Endothelial cell of umbilical vein (primary cell): ENCODE data around the gene SHKBP1. TPM values are rescaled to one million over a fixed set of nuclear protein-coding genes. Genes with fewer than 3 reads are reported as not detected.

Source experiments
- BruUV-seq: library from RNA; stranded (reverse); fragments of 400-500 nt; replicated peaks from 2 replicates; lab custom pipeline; 2021; lab: Mats Ljungman, UMichigan
- CTCF ChIA-PET: fragments of 300-600, 350-600 bp; sonication (Branson Sonifier 250); formaldehyde crosslinking; loops from one replicate; lab custom pipeline; 2021; ENCODE audit warnings: antibody characterized with exemption, inconsistent platforms; lab: Charles Lee
- POLR2A ChIA-PET: fragments of 300-600, 350-600 bp; sonication (Branson Sonifier 250); formaldehyde crosslinking; loops from one replicate; lab custom pipeline; 2021; ENCODE audit warnings: antibody characterized with exemption, inconsistent platforms; lab: Charles Lee
- DNase-seq: peaks from one replicate; pipeline ENCODE4 v3.0.0-alpha.2; 2011; ENCODE audit warnings: low read depth, low spot score
- FAIRE-seq: peaks from 2 replicates; lab custom pipeline; 2011; peaks lifted over from hg19 to GRCh38; lab: Jason Lieb, UNC
- H2AFZ ChIP-seq: 2 replicates; pipeline ENCODE4 v1.6.0; 2012; ENCODE audit warnings: low read depth, low read length, control low read depth, inconsistent platforms
- H3K27ac ChIP-seq: 2 replicates; pipeline ENCODE4 v1.5.1; 2011; ENCODE audit warnings: low read depth, mild to moderate bottlenecking, control low read depth, low read length, moderate library complexity; ENCODE audit not compliant: insufficient read depth
- H3K27me3 ChIP-seq, 2 experiments: 2 replicates each; pipeline versions ENCODE4 v1.6.0 to v1.6.1; 2011; ENCODE audit warnings: low read length in 2 of 2, mixed read lengths in 1 of 2; ENCODE audit not compliant: control insufficient read depth in 2 of 2, insufficient read depth in 2 of 2
- H3K36me3 ChIP-seq, 2 experiments: 2 replicates in 1 of 2; 3 replicates in 1 of 2; pipeline ENCODE4 v1.5.1; 2011; ENCODE audit warnings: low read length in 2 of 2, mild to moderate bottlenecking in 1 of 2, moderate library complexity in 1 of 2; ENCODE audit not compliant: control insufficient read depth in 2 of 2, insufficient read depth in 2 of 2; ENCODE audit errors: extremely low read depth in 1 of 2
- H3K4me1 ChIP-seq: 3 replicates; pipeline ENCODE4 v1.5.1; 2011; ENCODE audit warnings: mild to moderate bottlenecking, low read length; ENCODE audit not compliant: control insufficient read depth, insufficient read depth; ENCODE audit errors: extremely low read depth
- H3K4me2 ChIP-seq: 2 replicates; pipeline ENCODE4 v1.6.1; 2011; ENCODE audit warnings: low read length, control low read depth, mixed read lengths; ENCODE audit not compliant: insufficient read depth
- H3K4me3 ChIP-seq, 3 experiments: fragments of 200-600 bp in 1 of 3; sonication (generic), shearing (Covaris generic) in 1 of 3; replicated peaks in 1 of 3; 2 replicates each; pipeline ENCODE4 v1.5.1; 2011 to 2016; ENCODE audit warnings: control low read depth in 3 of 3, low read length in 3 of 3, mild to moderate bottlenecking in 2 of 3, inconsistent platforms in 1 of 3, low read depth in 1 of 3, moderate library complexity in 1 of 3; ENCODE audit not compliant: insufficient read depth in 1 of 3
- H3K79me2 ChIP-seq: 2 replicates; pipeline ENCODE4 v1.6.0; 2012; ENCODE audit warnings: low read length, inconsistent platforms; ENCODE audit not compliant: control insufficient read depth, insufficient read depth
- H3K9ac ChIP-seq: replicated peaks from 2 replicates; pipeline ENCODE3; 2011; ENCODE audit warnings: low read length, control low read depth; ENCODE audit not compliant: insufficient read depth; ENCODE audit errors: extremely low read depth
- H3K9me1 ChIP-seq: replicated peaks from 3 replicates; pipeline ENCODE4 v1.6.0; 2011; ENCODE audit warnings: mild to moderate bottlenecking, low read length; ENCODE audit not compliant: control insufficient read depth, insufficient read depth; ENCODE audit errors: extremely low read depth
- H3K9me3 ChIP-seq: replicated peaks from 2 replicates; pipeline ENCODE4 v1.5.1; 2012; ENCODE audit warnings: low read length, inconsistent platforms; ENCODE audit not compliant: control insufficient read depth, insufficient read depth
- H4K20me1 ChIP-seq: replicated peaks from 2 replicates; pipeline ENCODE3; 2011; ENCODE audit warnings: mild to moderate bottlenecking, low read length; ENCODE audit not compliant: control insufficient read depth, insufficient read depth; ENCODE audit errors: extremely low read depth
- CTCF ChIP-seq, 2 donors: IDR thresholded peaks; 1 replicate in 1 of 2; 2 replicates in 1 of 2; pipeline ENCODE4 v1.5.1; 2011; ENCODE audit warnings: low read length in 2 of 2, mild to moderate bottlenecking in 2 of 2, moderate library complexity in 2 of 2, control low read depth in 1 of 2, inconsistent platforms in 1 of 2, low read depth in 1 of 2; ENCODE audit not compliant: insufficient read depth in 1 of 2; ENCODE audit errors: extremely low read depth in 1 of 2
- EZH2 ChIP-seq: IDR thresholded peaks from 2 replicates; pipeline ENCODE4 v1.6.1; 2012; ENCODE audit warnings: borderline replicate concordance, low read depth, mild to moderate bottlenecking, moderate library complexity, low read length, inconsistent platforms; ENCODE audit not compliant: severe bottlenecking
- FOS ChIP-seq: IDR thresholded peaks from 2 replicates; pipeline ENCODE4 v1.6.1; 2011; ENCODE audit warnings: mild to moderate bottlenecking, low read length, moderate library complexity, borderline replicate concordance; ENCODE audit not compliant: insufficient read depth
- GATA2 ChIP-seq: IDR thresholded peaks from 2 replicates; pipeline ENCODE4 v1.7.0; 2011; ENCODE audit warnings: low read depth, mild to moderate bottlenecking, moderate library complexity, mixed read lengths, low read length; ENCODE audit not compliant: insufficient read length, insufficient read depth
- JUN ChIP-seq: IDR thresholded peaks from 2 replicates; pipeline ENCODE4 v1.6.1; 2011; ENCODE audit warnings: borderline replicate concordance, low read depth; ENCODE audit not compliant: insufficient read length, insufficient read depth
- MAX ChIP-seq: IDR thresholded peaks from 2 replicates; pipeline ENCODE4 v1.6.1; 2011; ENCODE audit not compliant: insufficient read depth, insufficient read length
- MYC ChIP-seq: IDR thresholded peaks from one replicate; pipeline ENCODE4 v1.6.1; 2011; ENCODE audit warnings: mild to moderate bottlenecking, low read depth, low read length
- POLR2AphosphoS5 ChIP-seq: IDR thresholded peaks from 2 replicates; pipeline ENCODE4 v1.6.1; 2012; ENCODE audit warnings: low read depth, mild to moderate bottlenecking, control low read depth, low read length, moderate library complexity; ENCODE audit not compliant: insufficient read depth
- dilution Hi-C: fragments of 300-500 bp; cut with MboI; formaldehyde crosslinking; loops from one replicate; pipeline ENCODE4 v1.15.0; 2019; ENCODE audit warnings: low sequenced_read_pairs; ENCODE audit not compliant: extremely low pct_ligation_motif_present
- intact Hi-C: fragments of 100-400 bp; cut with micrococcal nuclease; formaldehyde crosslinking; loops from one replicate; pipeline ENCODE4 v1.10.0; 2022
- polyA plus RNA-seq, 4 experiments: library from polyadenylated mRNA; depleted of rRNA in 3 of 4; stranded (reverse) in 3 of 4; unstranded in 1 of 4; fragments of >200 nt; gene quantifications; 2 replicates each; pipeline versions ENCODE4 v1.2.1 to v1.2.3, GENCODE V29; 2011 to 2012; ENCODE audit warnings: missing spikeins in 1 of 4
- total RNA-seq: library from RNA; stranded (reverse); gene quantifications from 2 replicates; pipeline ENCODE4 v1.2.3, GENCODE V29; 2021

Gene SHKBP1
- total and polyA plus RNA-seq, 2 donors (not counting 3 experiments of a cell fraction or from before 2014, with no cell fraction given): 106 to 113 TPM

- peak overlapping the region; percentile 5 to 79 (median 67) for H3K4me3 ChIP-seq
- H3K4me1 ChIP-seq: peaks cover 9% of the 10 kb centered on the region
- peaks cover 2% of the 10 kb centered on the region for H3K79me2 ChIP-seq
- ChIA-PET CTCF (no interaction called here), POLR2A (no interaction called here)
- peak overlapping the region; percentile 5 for H3K9ac ChIP-seq
- TF ChIP-seq EZH2: no peak
- TF ChIP-seq CTCF (IDR thresholded peaks at IDR 0.05; ENCODE audit: extremely low read depth in 1 of 2, insufficient read depth in 1 of 2, low read depth in 1 of 2, low read length in 2 of 2): no peak
- TF ChIP-seq JUN: no peak
- TF ChIP-seq POLR2AphosphoS5: no peak
- no peak for TF ChIP-seq MYC
- no peak for TF ChIP-seq GATA2
- TF ChIP-seq MAX: no peak
- no peak for TF ChIP-seq FOS
- intact Hi-C loops: loop anchor here (2.0 kb wide), 1 partner anchor 23 kb away; no protein-coding TSS in a partner anchor
- DNase-seq: no peak
- dilution Hi-C loops: no loop called here
- H3K4me2 ChIP-seq: peak overlapping the region; percentile 24
- no peak overlapping the region for H3K27ac ChIP-seq
- no peaks in the 10 kb centered on the region for H3K9me3 ChIP-seq
- peaks cover 3 to 9% of the 10 kb centered on the region in 2 experiments for H3K36me3 ChIP-seq
- H4K20me1 ChIP-seq: no peaks in the 10 kb centered on the region
- peak overlapping the region; percentile 89 for H2AFZ ChIP-seq
- FAIRE-seq: no peak
- H3K27me3 ChIP-seq: no peaks in the 10 kb centered on the region
- no peaks in the 10 kb centered on the region for H3K9me1 ChIP-seq
- BruUV-seq: no TSS peak
Observed at GRCh38 chr19:40576151-40576584, 505 bp upstream of the SHKBP1 start.
